ENCODE data around the gene PTEN. TPM values are rescaled to one million over a fixed set of nuclear protein-coding genes. Genes with fewer than 3 reads are reported as not detected.

The PTEN gene
- total RNA-seq, 1 donor from 2014 or later, result 121 TPM

GRCh38 chr10:87973635-87974034, 110.2 kb downstream of the PTEN start:
- intact Hi-C loops (cut with DNase I), result no loop called here
- no peak overlapping the region for H3K4me3 ChIP-seq
- TF ChIP-seq CTCF (IDR thresholded peaks at IDR 0.05) (no peak), POLR2AphosphoS5 (IDR thresholded peaks at IDR 0.05; ENCODE audit: insufficient read depth in 1 of 2, low read depth in 1 of 2) (no peak), POLR2A (IDR thresholded peaks at IDR 0.05) (no peak)

GRCh38 chr10:87974130-87974529, 110.7 kb downstream of the PTEN start:
- H3K36me3 ChIP-seq, result no peaks in the 10 kb centered on the region
- intact Hi-C loops (cut with DNase I), result no loop called here

More at GRCh38 chr10:87973635-87974034, 110.2 kb downstream of the PTEN start:
- H3K36me3 ChIP-seq, result no peaks in the 10 kb centered on the region
- H3K9me3 ChIP-seq, result no peaks in the 10 kb centered on the region
- no peak overlapping the region for H3K27ac ChIP-seq
- H3K27me3 ChIP-seq, result no peaks in the 10 kb centered on the region
- H3K4me1 ChIP-seq, result no peaks in the 10 kb centered on the region
- DNase-seq (ENCODE audit: extremely low spot score in 2 of 2), result no peak

GRCh38 chr10:87974769-87975168, 111.3 kb downstream of the PTEN start:
- DNase-seq (ENCODE audit: extremely low spot score in 2 of 2), result no peak
- TF ChIP-seq CTCF (IDR thresholded peaks at IDR 0.05), result no peak
- no peak for TF ChIP-seq POLR2A (IDR thresholded peaks at IDR 0.05)
- no peak for TF ChIP-seq POLR2AphosphoS5 (IDR thresholded peaks at IDR 0.05; ENCODE audit: insufficient read depth in 1 of 2, low read depth in 1 of 2)
- Histone ChIP-seq H3K27ac (no peak overlapping the region), H3K4me1 (no peaks in the 10 kb centered on the region), H3K27me3 (no peaks in the 10 kb centered on the region), H3K9me3 (no peaks in the 10 kb centered on the region), H3K36me3 (no peaks in the 10 kb centered on the region), H3K4me3 (no peak overlapping the region)
- intact Hi-C loops (cut with DNase I), result no loop called here

More at GRCh38 chr10:87974130-87974529, 110.7 kb downstream of the PTEN start:
- H3K27me3 ChIP-seq, result no peaks in the 10 kb centered on the region
- TF ChIP-seq POLR2AphosphoS5 (IDR thresholded peaks at IDR 0.05; ENCODE audit: insufficient read depth in 1 of 2, low read depth in 1 of 2), result no peak
- TF ChIP-seq POLR2A (IDR thresholded peaks at IDR 0.05), result no peak
- TF ChIP-seq CTCF (IDR thresholded peaks at IDR 0.05), result no peak
- no peak overlapping the region for H3K4me3 ChIP-seq
- H3K4me1 ChIP-seq, result no peaks in the 10 kb centered on the region
- no peak for DNase-seq (ENCODE audit: extremely low spot score in 2 of 2)
- no peak overlapping the region for H3K27ac ChIP-seq
- no peaks in the 10 kb centered on the region for H3K9me3 ChIP-seq

GRCh38 chr10:87976101-87976743, 112.8 kb downstream of the PTEN start:
- Histone ChIP-seq H3K4me1 (no peaks in the 10 kb centered on the region), H3K36me3 (no peaks in the 10 kb centered on the region), H3K9me3 (no peaks in the 10 kb centered on the region), H3K27ac (no peak overlapping the region), H3K4me3 (no peak overlapping the region), H3K27me3 (no peaks in the 10 kb centered on the region)
- TF ChIP-seq POLR2AphosphoS5 (IDR thresholded peaks at IDR 0.05; ENCODE audit: insufficient read depth in 1 of 2, low read depth in 1 of 2), result no peak
- no peak for TF ChIP-seq POLR2A (IDR thresholded peaks at IDR 0.05)
- no peak for TF ChIP-seq CTCF (IDR thresholded peaks at IDR 0.05)
- no peak for DNase-seq (ENCODE audit: extremely low spot score in 2 of 2)
- intact Hi-C loops (cut with DNase I), result no loop called here

GRCh38 chr10:87978166-87978565, 114.7 kb downstream of the PTEN start:
- Histone ChIP-seq H3K36me3 (no peaks in the 10 kb centered on the region), H3K9me3 (no peaks in the 10 kb centered on the region), H3K27me3 (no peaks in the 10 kb centered on the region), H3K27ac (no peak overlapping the region), H3K4me3 (no peak overlapping the region), H3K4me1 (no peaks in the 10 kb centered on the region)
- intact Hi-C loops (cut with DNase I), result no loop called here
- no peak for DNase-seq (ENCODE audit: extremely low spot score in 2 of 2)
- no peak for TF ChIP-seq POLR2A (IDR thresholded peaks at IDR 0.05)
- no peak for TF ChIP-seq CTCF (IDR thresholded peaks at IDR 0.05)
- TF ChIP-seq POLR2AphosphoS5 (IDR thresholded peaks at IDR 0.05; ENCODE audit: insufficient read depth in 1 of 2, low read depth in 1 of 2), result no peak
